HCT116 (cell line): ENCODE measurements around the gene BCR. TPM values are rescaled to one million over a fixed set of nuclear protein-coding genes. Genes with fewer than 3 reads are reported as not detected.

Source experiments
- ATAC-seq: fragments of 200-7000 bp; cut with Tn5 transposase; 2 replicates; pipeline ENCODE4 v1.9.1; 2020; ENCODE audit warnings: mild to moderate bottlenecking, moderate library complexity
- BruUV-seq: library from RNA; stranded (reverse); fragments of 400-500 nt; replicated peaks from 2 replicates; lab custom pipeline; 2021; lab: Mats Ljungman, UMichigan
- CTCF ChIA-PET: fragments of 300-600 bp; sonication (Branson Sonifier 250); formaldehyde crosslinking; loops from one replicate; lab custom pipeline; 2021; ENCODE audit warnings: antibody characterized with exemption; lab: Charles Lee
- POLR2A ChIA-PET: fragments of 300-600, 350-600 bp; sonication (Branson Sonifier 250); formaldehyde crosslinking; loops from one replicate; lab custom pipeline; 2021; ENCODE audit warnings: antibody characterized with exemption; lab: Charles Lee
- RAD21 ChIA-PET, 2 experiments: fragments of 300-600 bp; sonication (Branson Sonifier 250); formaldehyde crosslinking; loops; one replicate each; lab custom pipeline; 2023; ENCODE audit warnings: low total read pairs in 2 of 2; ENCODE audit not compliant: uncharacterized antibody in 2 of 2, unreplicated experiment in 2 of 2, low non-redundant PET in 1 of 2; lab: Charles Lee
- DNase-seq: peaks from one replicate; pipeline ENCODE4 v3.0.0-alpha.2; 2010; ENCODE audit warnings: low read depth, low spot score
- H2AFZ ChIP-seq: fragments of 200-600 bp; shearing (Covaris generic), sonication (generic); 2 replicates; pipeline ENCODE4 v1.6.1; 2017; ENCODE audit warnings: low read depth, mixed run types, mixed read lengths, antibody characterized with exemption, low read length; ENCODE audit not compliant: poor library complexity, severe bottlenecking
- H3K27ac ChIP-seq: 2 replicates; pipeline ENCODE4 v1.5.1; 2012; ENCODE audit warnings: low read depth, low read length
- H3K27me3 ChIP-seq: fragments of 200-600 bp; sonication (generic); 2 replicates; pipeline ENCODE4 v1.6.1; 2016; ENCODE audit warnings: mixed run types, low read length, mixed read lengths; ENCODE audit not compliant: insufficient read depth
- H3K36me3 ChIP-seq, 2 experiments: fragments of 200-500 bp in 1 of 2; fragments of 200-600 bp in 1 of 2; sonication (Bioruptor generic) in 1 of 2; sonication (generic) in 1 of 2; 2 replicates each; pipeline versions ENCODE4 v1.5.1 to v1.6.1; 2014 to 2016; ENCODE audit warnings: low read length in 2 of 2, inconsistent platforms in 1 of 2, mixed read lengths in 1 of 2, mixed run types in 1 of 2; ENCODE audit not compliant: insufficient read depth in 2 of 2, control insufficient read depth in 1 of 2
- H3K4me1 ChIP-seq, 2 experiments: fragments of 200-600 bp in 1 of 2; sonication (generic) in 1 of 2; 2 replicates each; pipeline versions ENCODE4 v1.5.1 to v1.6.1; 2012 to 2017; ENCODE audit warnings: low read length in 2 of 2, inconsistent platforms in 1 of 2, mild to moderate bottlenecking in 1 of 2, mixed read lengths in 1 of 2, mixed run types in 1 of 2, moderate library complexity in 1 of 2; ENCODE audit not compliant: insufficient read depth in 2 of 2, control insufficient read depth in 1 of 2
- H3K4me2 ChIP-seq: fragments of 200-600 bp; sonication (generic); 2 replicates; pipeline ENCODE4 v1.6.1; 2017; ENCODE audit warnings: mixed run types, low read length, mixed read lengths
- H3K4me3 ChIP-seq, 2 experiments: fragments of 200-600 bp in 1 of 2; sonication (generic) in 1 of 2; replicated peaks in 1 of 2; 2 replicates each; pipeline ENCODE4 v1.5.1; 2011 to 2016; ENCODE audit warnings: low read length in 2 of 2, control low read depth in 1 of 2, low read depth in 1 of 2, mild to moderate bottlenecking in 1 of 2, mixed read lengths in 1 of 2, mixed run types in 1 of 2
- H3K79me2 ChIP-seq: fragments of 200-600 bp; sonication (generic); 2 replicates; pipeline ENCODE4 v1.6.1; 2017; ENCODE audit warnings: mild to moderate bottlenecking, mixed run types, low read length, moderate library complexity, mixed read lengths; ENCODE audit not compliant: insufficient read depth
- H3K9ac ChIP-seq: fragments of 200-600 bp; sonication (generic); 2 replicates; pipeline ENCODE4 v1.6.1; 2016; ENCODE audit warnings: low read length, mixed read lengths
- H3K9me2 ChIP-seq: fragments of 200-600 bp; sonication (generic), shearing (Covaris generic); 2 replicates; pipeline ENCODE4 v1.6.1; 2017; ENCODE audit warnings: mixed run types, mild to moderate bottlenecking, moderate library complexity; ENCODE audit not compliant: insufficient read depth
- H3K9me3 ChIP-seq, 2 experiments: fragments of 200-500 bp in 1 of 2; fragments of 200-600 bp in 1 of 2; sonication (Bioruptor generic) in 1 of 2; sonication (generic) in 1 of 2; 2 replicates each; pipeline ENCODE4 v1.6.1; 2014 to 2017; ENCODE audit warnings: low read length in 2 of 2, mixed read lengths in 2 of 2, inconsistent platforms in 1 of 2, low read depth in 1 of 2, mild to moderate bottlenecking in 1 of 2, mixed run types in 1 of 2, moderate library complexity in 1 of 2; ENCODE audit not compliant: control insufficient read depth in 1 of 2, insufficient read depth in 1 of 2
- H4K20me1 ChIP-seq: fragments of 200-600 bp; sonication (generic), shearing (Covaris generic); 2 replicates; pipeline ENCODE4 v1.6.1; 2017; ENCODE audit warnings: mixed run types, mild to moderate bottlenecking, moderate library complexity; ENCODE audit not compliant: insufficient read depth
- ATF3 ChIP-seq: IDR thresholded peaks from 2 replicates; pipeline ENCODE4 v1.6.1; 2012
- CBX3 ChIP-seq: IDR thresholded peaks from 2 replicates; pipeline ENCODE4 v1.6.1; 2012; ENCODE audit warnings: low read depth
- CEBPB ChIP-seq: IDR thresholded peaks from 2 replicates; pipeline ENCODE4 v1.6.1; 2012; ENCODE audit warnings: low read depth
- CTCF ChIP-seq, 3 experiments: fragments of 200-600 bp in 1 of 3; sonication (generic) in 1 of 3; IDR thresholded peaks in 2 of 3; conservative IDR thresholded peaks in 1 of 3; 2 replicates each; pipeline ENCODE4 v1.5.1; 2012 to 2017; ENCODE audit warnings: low read depth in 2 of 3, low read length in 2 of 3, antibody characterized with exemption in 1 of 3, borderline replicate concordance in 1 of 3, control low read depth in 1 of 3, mild to moderate bottlenecking in 1 of 3, mixed read lengths in 1 of 3, mixed run types in 1 of 3, moderate library complexity in 1 of 3; ENCODE audit not compliant: insufficient read depth in 1 of 3
- EGR1 ChIP-seq: IDR thresholded peaks from 2 replicates; pipeline ENCODE4 v1.6.1; 2012; ENCODE audit warnings: low read depth
- FOSL1 ChIP-seq: IDR thresholded peaks from 2 replicates; pipeline ENCODE4 v1.6.1; 2012; ENCODE audit warnings: low read depth
- MAX ChIP-seq: IDR thresholded peaks from 2 replicates; pipeline ENCODE4 v1.6.1; 2012
- POLR2A ChIP-seq: IDR thresholded peaks from 2 replicates; pipeline ENCODE4 v1.7.0; 2011; ENCODE audit warnings: borderline replicate concordance; ENCODE audit not compliant: insufficient read depth, insufficient read length; ENCODE audit errors: extremely low read depth
- REST ChIP-seq: IDR thresholded peaks from 2 replicates; pipeline ENCODE4 v1.6.1; 2012; ENCODE audit warnings: low read depth
- SIN3A ChIP-seq: IDR thresholded peaks from 2 replicates; pipeline ENCODE4 v1.6.1; 2012; ENCODE audit warnings: low read depth
- ZBTB33 ChIP-seq: IDR thresholded peaks from 2 replicates; pipeline ENCODE4 v1.6.1; 2011; ENCODE audit warnings: mild to moderate bottlenecking, low read length, moderate library complexity; ENCODE audit not compliant: insufficient replicate concordance; ENCODE audit errors: extremely low read depth
- ZFX ChIP-seq: fragments of 450-650 bp; IDR thresholded peaks from 2 replicates; pipeline ENCODE4 v1.6.1; 2017
- ZNF274 ChIP-seq: fragments of 200-500 bp; sonication (Bioruptor generic); IDR thresholded peaks from 2 replicates; pipeline ENCODE4 v1.6.1; 2014; ENCODE audit warnings: mild to moderate bottlenecking, low read depth, low read length, inconsistent platforms
- intact Hi-C: fragments of 100-400 bp; cut with micrococcal nuclease; formaldehyde crosslinking; loops from 2 replicates; pipeline ENCODE4 v1.10.0; 2022
- total RNA-seq: library from RNA; stranded (reverse); gene quantifications from one replicate; pipeline ENCODE4 v1.2.1, GENCODE V29; 2021; ENCODE audit not compliant: unreplicated experiment

The BCR gene
- total RNA-seq, 1 experiment from 2014 or later = 39.7 TPM

GRCh38 chr22:23365524-23365923 lies 185.2 kb downstream of the BCR start:
- Histone ChIP-seq H3K4me1 (no peaks in the 10 kb centered on the region; a peak in 1 of 4 replicates), H3K4me3 (no peak overlapping the region), H2AFZ (no peak overlapping the region), H3K27ac (no peak overlapping the region)
- ATAC-seq = no peak
- TF ChIP-seq SIN3A (no peak), CTCF (IDR thresholded peaks at IDR 0.05 in 2 of 3, conservative IDR thresholded peaks at IDR 0.05 in 1 of 3; ENCODE audit: borderline replicate concordance in 1 of 3, insufficient read depth in 1 of 3, low read depth in 2 of 3, low read length in 2 of 3) (no peak), CEBPB (no peak), CBX3 (no peak), FOSL1 (no peak), ZFX (no peak), ZNF274 (no peak), EGR1 (no peak), MAX (no peak), ATF3 (no peak), REST (no peak), ZBTB33 (no peak), POLR2A (no peak)
- TF ChIP-seq, all 23 proteins: peak for 0
- RAD21 ChIA-PET = no interaction called here
- intact Hi-C loops = no loop called here
- Histone ChIP-seq H3K9me3 (no peaks in the 10 kb centered on the region), H3K79me2 (no peaks in the 10 kb centered on the region), H3K9ac (no peak overlapping the region), H3K4me2 (no peak overlapping the region), H3K27me3 (peaks cover 50% of the 10 kb centered on the region), H4K20me1 (no peaks in the 10 kb centered on the region), H3K9me2 (no peaks in the 10 kb centered on the region), H3K36me3 (no peaks in the 10 kb centered on the region)
- CTCF ChIA-PET = no interaction called here
- no peak for DNase-seq
- POLR2A ChIA-PET = no interaction called here
- no TSS peak for BruUV-seq
